Panc1 (cell line): Measurements from ENCODE around the gene GREB1L. TPM values are rescaled to one million over a fixed set of nuclear protein-coding genes. Genes with fewer than 3 reads are reported as not detected.

Experiments
- ATAC-seq: fragments of 200-7000 bp; cut with Tn5 transposase; 2 replicates; pipeline ENCODE4 v1.9.1; 2020; ENCODE audit warnings: mild to moderate bottlenecking, moderate library complexity
- BruUV-seq: library from RNA; stranded (reverse); fragments of 400-500 nt; replicated peaks from 2 replicates; lab custom pipeline; 2021; lab: Mats Ljungman, UMichigan
- CTCF ChIA-PET: fragments of 300-600 bp; sonication (Branson Sonifier 250); formaldehyde crosslinking; loops from one replicate; lab custom pipeline; 2022; ENCODE audit warnings: antibody characterized with exemption; lab: Charles Lee
- POLR2A ChIA-PET: fragments of 300-600 bp; sonication (Branson Sonifier 250); formaldehyde crosslinking; loops from one replicate; lab custom pipeline; 2022; ENCODE audit warnings: antibody characterized with exemption; lab: Charles Lee
- DNase-seq: peaks from one replicate; pipeline ENCODE4 v3.0.0-alpha.2; 2010; ENCODE audit warnings: low read depth, low spot score
- H3K27ac ChIP-seq: 2 replicates; pipeline ENCODE4 v1.5.1; 2011; ENCODE audit warnings: mild to moderate bottlenecking, low read length, inconsistent platforms
- H3K27me3 ChIP-seq: fragments of 200-500 bp; sonication (Bioruptor generic); 2 replicates; pipeline ENCODE4 v1.6.0; 2014; ENCODE audit warnings: low read length, inconsistent platforms; ENCODE audit not compliant: control insufficient read depth, insufficient read depth
- H3K36me3 ChIP-seq: fragments of 200-500 bp; sonication (Bioruptor generic); 2 replicates; pipeline ENCODE4 v1.5.1; 2014; ENCODE audit warnings: inconsistent platforms, mild to moderate bottlenecking, low read length, moderate library complexity; ENCODE audit not compliant: control insufficient read depth, insufficient read depth
- H3K4me1 ChIP-seq: 2 replicates; pipeline ENCODE4 v1.5.1; 2011; ENCODE audit warnings: inconsistent platforms, mild to moderate bottlenecking, low read length, moderate library complexity; ENCODE audit not compliant: control insufficient read depth, insufficient read depth
- H3K4me3 ChIP-seq, 2 experiments: 2 replicates each; pipeline ENCODE4 v1.5.1; 2011 to 2012; ENCODE audit warnings: low read depth in 2 of 2, low read length in 2 of 2, mild to moderate bottlenecking in 2 of 2, inconsistent platforms in 1 of 2, moderate library complexity in 1 of 2
- H3K9me3 ChIP-seq: fragments of 200-500 bp; sonication (Bioruptor generic); 2 replicates; pipeline ENCODE4 v1.5.1; 2014; ENCODE audit warnings: low read depth, mild to moderate bottlenecking, inconsistent platforms, low read length, moderate library complexity; ENCODE audit not compliant: control insufficient read depth, insufficient read depth
- POLR2AphosphoS5 ChIP-seq: IDR thresholded peaks from 2 replicates; pipeline ENCODE4 v1.6.1; 2012; ENCODE audit warnings: mild to moderate bottlenecking, low read depth, low read length, moderate library complexity
- SIN3A ChIP-seq: IDR thresholded peaks from 2 replicates; pipeline ENCODE4 v1.6.1; 2012; ENCODE audit warnings: low read depth, mild to moderate bottlenecking, low read length, moderate library complexity, borderline replicate concordance; ENCODE audit not compliant: insufficient read depth
- TCF7L2 ChIP-seq: IDR thresholded peaks from 2 replicates; pipeline ENCODE4 v1.6.1; 2011; ENCODE audit warnings: mild to moderate bottlenecking, low read depth, low read length, inconsistent platforms
- in situ Hi-C: cut with HindIII; loops from 2 replicates; pipeline ENCODE4 v1.10.0; 2016; ENCODE audit warnings: low sequenced_read_pairs, low pct_unique_long_range_greater_than_20kb
- intact Hi-C: fragments of 100-400 bp; cut with micrococcal nuclease; formaldehyde crosslinking; loops from one replicate; pipeline ENCODE4 v1.10.0; 2022; ENCODE audit not compliant: unreplicated experiment
- total RNA-seq: library from RNA; stranded (reverse); gene quantifications from one replicate; pipeline ENCODE4 v1.2.1, GENCODE V29; 2021; ENCODE audit not compliant: unreplicated experiment
- TF ChIP-seq, protein P1 (sequence below), 2 experiments: IDR thresholded peaks; 2 replicates each; pipeline ENCODE4 v1.6.1; 2011 to 2012; ENCODE audit warnings: low read depth in 2 of 2, control low read depth in 1 of 2, low read length in 1 of 2, mild to moderate bottlenecking in 1 of 2, moderate library complexity in 1 of 2; ENCODE audit not compliant: insufficient read depth in 1 of 2
- TF ChIP-seq, protein P2 (sequence below): fragments of 450-650 bp; IDR thresholded peaks from 2 replicates; pipeline ENCODE4 v1.5.1; 2017; ENCODE audit warnings: mild to moderate bottlenecking

Gene GREB1L
- total RNA-seq, 1 experiment from 2014 or later, result 11.0 TPM

DNA sequence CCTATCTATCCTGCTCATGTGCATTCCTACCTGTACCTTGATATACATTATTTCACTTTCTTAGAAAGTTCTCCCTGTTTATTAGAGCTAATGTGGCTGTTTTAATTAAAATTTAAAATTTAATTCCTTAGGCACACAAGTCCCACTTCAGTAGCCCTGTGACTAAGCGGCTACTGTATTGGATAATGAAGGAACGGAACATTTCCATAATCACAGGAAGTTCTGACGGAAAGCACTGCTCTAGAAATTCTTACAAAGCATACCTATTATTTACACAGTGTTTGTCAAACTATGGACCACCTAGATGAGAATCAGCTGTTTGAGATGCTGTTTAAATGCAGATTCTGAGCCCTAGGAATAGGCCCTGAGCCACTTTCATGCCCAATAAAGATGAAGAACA lies 13.2 kb downstream of the GREB1L start:
- DNase-seq (no peak), ATAC-seq (no peak)
- in situ Hi-C loops (no loop called here), intact Hi-C loops (no loop called here)
- Histone ChIP-seq H3K4me1 (peaks cover 3% of the 10 kb centered on the region; the same call in 1 of the 2 replicates), H3K36me3 (no peaks in the 10 kb centered on the region), H3K27ac (no peak overlapping the region), H3K4me3 (no peak overlapping the region), H3K9me3 (no peaks in the 10 kb centered on the region), H3K27me3 (no peaks in the 10 kb centered on the region)
- BruUV-seq, result no TSS peak
- ChIA-PET POLR2A (no interaction called here), CTCF (no interaction called here)
- TF ChIP-seq SIN3A (no peak), POLR2AphosphoS5 (no peak), TCF7L2 (no peak)
- TF ChIP-seq, protein P1, sequence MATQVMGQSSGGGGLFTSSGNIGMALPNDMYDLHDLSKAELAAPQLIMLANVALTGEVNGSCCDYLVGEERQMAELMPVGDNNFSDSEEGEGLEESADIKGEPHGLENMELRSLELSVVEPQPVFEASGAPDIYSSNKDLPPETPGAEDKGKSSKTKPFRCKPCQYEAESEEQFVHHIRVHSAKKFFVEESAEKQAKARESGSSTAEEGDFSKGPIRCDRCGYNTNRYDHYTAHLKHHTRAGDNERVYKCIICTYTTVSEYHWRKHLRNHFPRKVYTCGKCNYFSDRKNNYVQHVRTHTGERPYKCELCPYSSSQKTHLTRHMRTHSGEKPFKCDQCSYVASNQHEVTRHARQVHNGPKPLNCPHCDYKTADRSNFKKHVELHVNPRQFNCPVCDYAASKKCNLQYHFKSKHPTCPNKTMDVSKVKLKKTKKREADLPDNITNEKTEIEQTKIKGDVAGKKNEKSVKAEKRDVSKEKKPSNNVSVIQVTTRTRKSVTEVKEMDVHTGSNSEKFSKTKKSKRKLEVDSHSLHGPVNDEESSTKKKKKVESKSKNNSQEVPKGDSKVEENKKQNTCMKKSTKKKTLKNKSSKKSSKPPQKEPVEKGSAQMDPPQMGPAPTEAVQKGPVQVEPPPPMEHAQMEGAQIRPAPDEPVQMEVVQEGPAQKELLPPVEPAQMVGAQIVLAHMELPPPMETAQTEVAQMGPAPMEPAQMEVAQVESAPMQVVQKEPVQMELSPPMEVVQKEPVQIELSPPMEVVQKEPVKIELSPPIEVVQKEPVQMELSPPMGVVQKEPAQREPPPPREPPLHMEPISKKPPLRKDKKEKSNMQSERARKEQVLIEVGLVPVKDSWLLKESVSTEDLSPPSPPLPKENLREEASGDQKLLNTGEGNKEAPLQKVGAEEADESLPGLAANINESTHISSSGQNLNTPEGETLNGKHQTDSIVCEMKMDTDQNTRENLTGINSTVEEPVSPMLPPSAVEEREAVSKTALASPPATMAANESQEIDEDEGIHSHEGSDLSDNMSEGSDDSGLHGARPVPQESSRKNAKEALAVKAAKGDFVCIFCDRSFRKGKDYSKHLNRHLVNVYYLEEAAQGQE (IDR thresholded peaks at IDR 0.05; ENCODE audit: insufficient read depth in 1 of 2, low read depth in 2 of 2, low read length in 1 of 2), result no peak
- TF ChIP-seq, protein P2, sequence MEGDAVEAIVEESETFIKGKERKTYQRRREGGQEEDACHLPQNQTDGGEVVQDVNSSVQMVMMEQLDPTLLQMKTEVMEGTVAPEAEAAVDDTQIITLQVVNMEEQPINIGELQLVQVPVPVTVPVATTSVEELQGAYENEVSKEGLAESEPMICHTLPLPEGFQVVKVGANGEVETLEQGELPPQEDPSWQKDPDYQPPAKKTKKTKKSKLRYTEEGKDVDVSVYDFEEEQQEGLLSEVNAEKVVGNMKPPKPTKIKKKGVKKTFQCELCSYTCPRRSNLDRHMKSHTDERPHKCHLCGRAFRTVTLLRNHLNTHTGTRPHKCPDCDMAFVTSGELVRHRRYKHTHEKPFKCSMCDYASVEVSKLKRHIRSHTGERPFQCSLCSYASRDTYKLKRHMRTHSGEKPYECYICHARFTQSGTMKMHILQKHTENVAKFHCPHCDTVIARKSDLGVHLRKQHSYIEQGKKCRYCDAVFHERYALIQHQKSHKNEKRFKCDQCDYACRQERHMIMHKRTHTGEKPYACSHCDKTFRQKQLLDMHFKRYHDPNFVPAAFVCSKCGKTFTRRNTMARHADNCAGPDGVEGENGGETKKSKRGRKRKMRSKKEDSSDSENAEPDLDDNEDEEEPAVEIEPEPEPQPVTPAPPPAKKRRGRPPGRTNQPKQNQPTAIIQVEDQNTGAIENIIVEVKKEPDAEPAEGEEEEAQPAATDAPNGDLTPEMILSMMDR, result no peak

DNA sequence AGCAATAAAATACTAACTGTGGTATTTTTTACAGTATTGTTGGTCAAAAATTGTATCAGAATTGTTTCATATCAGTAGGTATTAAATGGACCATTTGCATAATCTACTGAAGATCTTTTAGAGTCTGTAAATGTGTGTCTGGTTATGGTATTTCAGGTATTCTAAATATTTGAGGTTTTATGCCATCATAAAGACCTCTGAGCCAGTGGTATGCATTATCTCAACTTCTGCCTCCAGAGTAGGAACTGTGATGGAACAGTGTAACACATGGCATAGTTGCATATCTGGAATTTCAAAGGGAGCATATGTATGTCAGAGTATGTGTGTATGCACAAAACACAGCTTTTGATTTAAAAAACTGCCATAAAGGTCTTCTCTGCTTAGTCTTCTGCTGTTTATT lies 15.4 kb downstream of the GREB1L start:
- H3K36me3 ChIP-seq, result no peaks in the 10 kb centered on the region
- TF ChIP-seq TCF7L2 (no peak), POLR2AphosphoS5 (no peak), SIN3A (no peak)
- TF ChIP-seq, protein P2, result no peak
- TF ChIP-seq, protein P1 (IDR thresholded peaks at IDR 0.05; ENCODE audit: insufficient read depth in 1 of 2, low read depth in 2 of 2, low read length in 1 of 2), result no peak
- H3K9me3 ChIP-seq, result no peaks in the 10 kb centered on the region
- peaks cover 3% of the 10 kb centered on the region; the same call in 1 of the 2 replicates for H3K4me1 ChIP-seq
- H3K27me3 ChIP-seq, result no peaks in the 10 kb centered on the region
- H3K27ac ChIP-seq, result no peak overlapping the region
- CTCF ChIA-PET, result no interaction called here
- in situ Hi-C loops, result no loop called here
- intact Hi-C loops, result no loop called here
- DNase-seq, result no peak
- no peak for ATAC-seq
- no peak overlapping the region for H3K4me3 ChIP-seq
- no TSS peak for BruUV-seq
- POLR2A ChIA-PET, result no interaction called here
